Effector CD8-positive, alpha-beta T cell (primary cell): ENCODE data around the gene PFN3.
"Not testable (repeated sequence)": the region's sequence is repeated elsewhere in the genome, so short reads cannot be mapped to it uniquely, and the experiment has no call there.

Source experiments
- DNase-seq: peaks from one replicate; lab custom pipeline; 2025; lab: John Stamatoyannopoulos, UW

Gene PFN3

GRCh38 chr5:177360740-177361139 is 39.7 kb downstream of the PFN3 start:
- not testable (repeated sequence) for DNase-seq

DNA sequence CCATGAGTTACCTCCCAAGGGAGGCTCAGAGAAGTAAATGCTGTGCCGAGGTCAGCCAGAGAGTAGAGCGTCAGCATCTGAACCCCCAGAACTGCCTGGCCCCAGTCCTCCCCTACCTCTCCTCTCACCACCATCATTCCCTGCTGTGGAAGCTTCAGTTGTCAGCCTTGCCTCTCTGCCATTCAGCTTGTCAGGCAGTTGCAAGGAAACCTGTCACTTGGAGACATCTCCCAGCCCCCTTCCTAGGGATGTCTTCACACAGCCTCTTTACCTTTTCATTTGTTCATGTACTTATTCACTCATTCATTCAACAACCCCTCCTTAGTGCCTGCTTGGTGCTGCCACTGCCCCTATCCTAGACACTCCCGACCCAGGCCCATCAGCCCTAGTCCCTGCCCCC is 40.6 kb downstream of the PFN3 start:
- no peak for DNase-seq

DNA sequence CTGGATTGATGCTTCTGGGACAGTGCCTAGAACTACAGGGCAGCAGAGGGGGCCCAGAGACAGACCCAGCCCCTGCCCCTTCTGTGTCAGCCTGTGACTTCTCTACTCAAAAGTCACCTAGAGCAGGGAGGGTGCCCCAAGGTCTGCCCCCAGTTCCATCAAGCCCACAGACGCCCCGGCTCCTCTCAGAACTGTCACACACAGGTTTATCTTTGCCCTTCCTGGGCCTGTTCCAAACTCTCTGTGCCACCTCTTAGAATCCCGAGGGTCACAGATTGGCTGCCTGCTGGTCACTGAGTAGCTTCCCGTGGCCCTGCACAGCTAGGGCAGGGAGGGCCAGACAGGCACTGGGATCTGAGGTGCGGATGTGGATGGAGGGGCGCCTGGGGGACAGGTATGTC is 41.0 kb downstream of the PFN3 start:
- no peak for DNase-seq

DNA sequence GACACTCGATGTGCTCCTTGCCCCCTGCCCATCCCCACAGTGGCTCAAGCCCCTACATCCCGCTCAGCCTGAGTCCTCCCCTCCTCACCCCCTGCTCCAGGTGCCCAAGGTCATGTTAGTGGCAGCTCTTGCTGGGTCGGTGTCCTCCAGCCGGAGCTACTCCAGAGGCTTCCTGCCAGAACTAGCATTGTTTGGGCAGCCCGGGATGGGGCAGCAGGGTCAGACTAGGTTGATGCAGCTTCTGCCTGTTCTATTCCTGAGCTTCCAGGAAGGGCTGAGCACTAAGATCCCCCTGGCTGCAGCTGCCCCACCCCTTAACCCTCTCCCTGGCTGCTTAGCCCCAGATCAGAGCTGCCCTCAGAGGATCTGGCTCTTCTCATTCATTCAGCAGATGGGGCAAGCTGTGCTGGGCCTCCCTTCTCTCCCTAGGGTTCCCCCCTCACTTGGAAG is 42.1 kb downstream of the PFN3 start:
- DNase-seq = no peak

- DNase-seq = peak; percentile 36
These were observed 42.8 kb downstream of the PFN3 start, which contains the start of gene RGS14 for GRCh38 chr5:177357459-177358351. TSS of gene RGS14 (plus strand) at chr5:177357924. CDS start at chr5:177358025, 101 bp downstream.

- DNase-seq = no peak
These were observed 43.4 kb downstream of the PFN3 start for GRCh38 chr5:177357146-177357458.

DNA sequence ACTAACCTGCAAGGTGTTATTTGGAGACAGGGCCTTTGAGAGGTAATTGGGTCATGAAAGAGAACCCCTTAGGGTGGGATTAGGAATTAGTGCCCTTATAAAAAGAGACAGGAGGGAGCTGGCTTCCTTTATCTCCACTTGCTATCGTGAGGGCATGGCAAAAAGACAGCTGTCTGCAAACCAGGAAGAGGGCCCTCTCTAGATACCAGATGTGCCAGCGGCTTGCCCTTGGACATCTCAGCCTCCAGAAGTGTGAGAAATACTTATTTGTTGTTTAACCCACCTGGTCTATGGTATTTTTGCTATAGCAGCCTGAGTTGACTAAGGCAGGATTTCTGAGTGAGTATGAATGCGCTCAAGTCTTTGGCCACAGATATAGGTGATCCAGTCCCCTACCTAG is 43.7 kb downstream of the PFN3 start:
- DNase-seq = no peak

GRCh38 chr5:177355868-177356168 is 44.6 kb downstream of the PFN3 start:
- no peak for DNase-seq

DNA sequence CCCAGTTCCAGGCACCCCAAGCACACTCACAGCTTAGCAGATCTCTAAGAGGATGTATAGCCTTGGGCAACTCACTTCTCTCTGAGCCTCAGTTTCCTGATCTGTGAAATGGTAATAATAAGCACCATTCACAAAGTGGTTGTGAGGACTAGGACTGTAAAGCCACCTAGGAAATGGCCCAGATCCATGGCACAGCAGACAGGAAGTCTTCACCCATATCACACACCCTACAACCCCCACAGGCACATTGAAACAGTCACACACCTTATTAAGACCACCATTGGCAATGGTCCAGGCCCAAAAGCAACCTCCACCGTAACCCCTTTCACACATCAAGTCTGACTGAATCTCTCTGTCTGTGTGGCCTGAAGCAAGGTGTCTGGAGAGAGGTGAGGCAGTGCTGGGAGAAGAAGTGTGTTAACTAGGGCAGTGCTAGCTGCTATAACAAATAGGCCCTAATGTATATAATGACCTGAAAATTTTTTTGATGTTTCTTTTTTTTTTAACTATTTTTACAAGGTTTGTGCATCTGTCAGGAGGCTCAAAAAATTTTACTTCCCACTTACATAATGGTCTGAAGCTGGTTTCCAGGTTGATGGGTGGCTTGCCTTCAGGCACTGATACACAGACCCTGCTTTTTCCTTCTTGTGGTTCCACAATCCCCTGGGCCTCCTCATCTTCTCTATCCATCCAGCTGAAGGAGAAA is 45.1 kb downstream of the PFN3 start:
- DNase-seq = no peak

GRCh38 chr5:177354711-177355110 is 45.8 kb downstream of the PFN3 start:
- DNase-seq = no peak

- no peak for DNase-seq
These were observed 46.2 kb downstream of the PFN3 start for GRCh38 chr5:177354256-177354655.

DNA sequence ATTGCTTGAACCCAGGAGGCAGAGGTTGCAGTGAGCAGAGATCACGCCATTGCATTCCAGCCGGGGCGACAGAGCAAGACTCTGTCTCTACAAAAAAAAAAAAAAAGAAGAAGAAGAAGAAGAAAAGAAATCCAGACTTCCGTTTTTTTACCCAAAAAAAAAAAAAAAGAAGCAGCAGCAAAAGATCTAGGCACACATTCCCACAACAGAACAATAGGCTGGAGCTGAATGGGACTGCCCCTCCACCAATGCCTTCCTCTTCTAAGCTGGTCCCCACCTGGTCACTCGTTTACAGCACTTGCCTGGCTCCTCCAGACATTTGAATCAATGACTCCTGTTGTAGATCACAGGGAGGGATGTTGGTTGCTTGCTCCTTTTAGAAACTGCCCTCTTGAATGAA is 47.4 kb downstream of the PFN3 start:
- no peak for DNase-seq

DNA sequence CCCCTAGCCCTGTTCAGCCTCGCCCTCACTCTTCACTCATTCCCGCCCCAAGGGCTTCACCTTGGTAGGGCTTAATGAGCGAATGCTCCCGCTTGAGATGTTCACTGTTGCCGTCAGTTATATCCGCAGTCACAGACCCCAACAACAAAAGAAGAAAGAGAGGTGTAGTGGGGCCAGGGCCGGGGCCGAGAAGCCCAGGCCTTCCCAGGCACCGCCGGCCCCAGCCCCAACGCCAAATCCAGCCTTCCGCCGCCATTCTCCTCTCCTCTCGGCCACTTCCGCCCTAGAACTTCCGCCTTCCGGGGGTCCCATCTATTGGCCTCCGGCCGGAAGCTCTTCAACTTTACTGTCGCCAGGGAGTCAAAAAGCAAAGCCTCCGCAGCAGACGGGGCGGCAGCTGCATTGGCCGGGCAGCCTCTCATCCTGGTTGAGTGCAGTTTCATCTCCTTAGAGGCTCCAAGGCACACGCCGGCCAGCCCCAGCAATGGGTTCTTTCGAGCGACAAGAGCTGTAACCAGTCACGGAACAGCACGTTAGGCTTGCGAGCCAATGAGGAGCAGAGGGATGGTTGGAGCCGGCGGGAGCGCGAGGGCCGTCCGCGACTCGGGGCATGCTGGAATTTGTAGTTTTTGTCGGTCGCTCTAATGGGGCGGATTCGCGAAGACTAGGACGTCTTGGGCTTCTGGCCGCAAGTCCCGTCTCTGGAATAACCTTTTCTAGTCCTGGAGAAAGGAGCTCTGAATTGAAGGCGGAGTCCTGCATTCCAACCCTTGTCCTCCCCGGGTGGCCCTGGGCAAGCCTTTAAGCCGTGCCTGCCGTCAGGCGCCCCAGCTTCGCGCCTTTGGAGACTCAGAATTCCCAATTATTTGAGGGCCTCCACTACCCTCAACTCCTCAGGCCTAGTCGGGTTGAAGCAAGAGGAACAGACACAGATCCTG is 48.8 kb downstream of the PFN3 start, which contains the start of gene LMAN2:
Gene LMAN2, minus strand, starts transcription at position 277 of the 938 bp plus-strand sequence. Its CDS starts 21 bp downstream, at position 256.
- DNase-seq = peak; percentile 83

DNA sequence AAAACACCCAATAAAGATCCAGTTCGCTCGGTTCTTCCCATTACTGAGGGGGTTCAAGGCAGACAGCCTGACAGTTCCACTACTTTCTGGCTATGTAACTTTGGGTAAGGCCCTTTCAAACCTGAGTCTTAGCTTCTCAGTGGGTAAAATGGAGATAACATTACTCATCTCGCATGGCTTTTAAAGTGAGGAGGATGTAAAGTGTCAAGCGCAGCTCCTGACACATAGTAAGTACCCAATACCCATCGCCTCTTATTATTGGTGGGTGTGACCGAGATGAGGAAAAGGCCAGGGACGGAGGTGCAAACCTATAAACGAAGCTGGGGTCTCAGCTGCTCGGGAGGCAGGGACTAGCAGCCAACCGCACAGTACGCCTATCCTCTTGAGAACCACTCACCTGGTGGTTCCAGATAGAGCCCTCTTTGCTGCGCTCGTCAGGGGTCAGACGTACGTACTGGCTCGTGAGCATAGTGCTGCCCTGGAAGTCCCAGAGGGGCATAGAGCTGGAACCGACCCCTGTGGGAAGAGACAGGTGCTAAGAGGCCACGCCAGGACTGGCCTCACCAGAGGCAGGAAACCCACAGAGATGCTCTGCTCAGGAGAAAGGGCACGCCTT is 49.6 kb downstream of the PFN3 start:
- DNase-seq = no peak
